Measurements from ENCODE around the gene PELI2. TPM values are rescaled to one million over a fixed set of nuclear protein-coding genes. Genes with fewer than 3 reads are reported as not detected.

Gene PELI2
- total RNA-seq, 2 experiments from 2014 or later = 2.7 to 3.4 TPM

- TF ChIP-seq CTCF (IDR thresholded peaks at IDR 0.05) = no peak
- H3K36me3 Mint-ChIP-seq (ENCODE audit: low read depth) = no peaks in the 10 kb centered on the region
- DNase-seq (no peak), ATAC-seq (no peak)
- no peaks in the 10 kb centered on the region for H3K27me3 Mint-ChIP-seq
- CTCF ChIA-PET = interaction anchor here (1.2 kb wide), 1 partner anchor 577 kb away, joined by 3 read pairs; no protein-coding TSS in a partner anchor
- POLR2A ChIA-PET = interaction anchor here (0.5 kb wide), 1 partner anchor 779 kb away, joined by 3 read pairs; no protein-coding TSS in a partner anchor
- intact Hi-C loops (cut with micrococcal nuclease) = no loop called here
- no peak overlapping the region for H3K4me3 Mint-ChIP-seq
- H3K27ac Mint-ChIP-seq = no peak overlapping the region
- H3K4me1 Mint-ChIP-seq (ENCODE audit: low read depth) = no peaks in the 10 kb centered on the region
- no peaks in the 10 kb centered on the region for H3K9me3 Mint-ChIP-seq
Measured at GRCh38 chr14:56309198-56309597, 191.0 kb downstream of the PELI2 start.

- Mint-ChIP-seq H3K36me3 (ENCODE audit: low read depth) (no peaks in the 10 kb centered on the region), H3K4me1 (ENCODE audit: low read depth) (no peaks in the 10 kb centered on the region), H3K27ac (no peak overlapping the region), H3K27me3 (no peaks in the 10 kb centered on the region), H3K9me3 (peaks cover 3% of the 10 kb centered on the region), H3K4me3 (no peak overlapping the region)
- DNase-seq = no peak
- intact Hi-C loops (cut with micrococcal nuclease) = no loop called here
- no peak for TF ChIP-seq CTCF (IDR thresholded peaks at IDR 0.05)
- CTCF ChIA-PET = no interaction called here
- ATAC-seq = no peak
- POLR2A ChIA-PET = interaction anchor here (0.6 kb wide), 1 partner anchor 162 kb away, joined by 3 read pairs; no protein-coding TSS in a partner anchor
Measured at GRCh38 chr14:56310643-56311042, 192.4 kb downstream of the PELI2 start.

GRCh38 chr14:56313789-56314188 is 195.6 kb downstream of the PELI2 start:
- ChIA-PET POLR2A (interaction anchor here (0.6 kb wide), 1 partner anchor 236 kb away, joined by 3 read pairs; no protein-coding TSS in a partner anchor), CTCF (interaction anchor here (1.2 kb wide), 1 partner anchor 161 kb away, joined by 3 read pairs; no protein-coding TSS in a partner anchor)
- no peaks in the 10 kb centered on the region for H3K36me3 Mint-ChIP-seq (ENCODE audit: low read depth)
- H3K27me3 Mint-ChIP-seq = no peaks in the 10 kb centered on the region
- ATAC-seq (no peak), DNase-seq (no peak)
- H3K9me3 Mint-ChIP-seq = peaks cover 3% of the 10 kb centered on the region
- H3K27ac Mint-ChIP-seq = no peak overlapping the region
- no peak overlapping the region for H3K4me3 Mint-ChIP-seq
- intact Hi-C loops (cut with micrococcal nuclease) = no loop called here
- H3K4me1 Mint-ChIP-seq (ENCODE audit: low read depth) = no peaks in the 10 kb centered on the region
- no peak for TF ChIP-seq CTCF (IDR thresholded peaks at IDR 0.05)

GRCh38 chr14:56318393-56319115 is 200.3 kb downstream of the PELI2 start:
- Mint-ChIP-seq H3K27ac (no peak overlapping the region), H3K36me3 (ENCODE audit: low read depth) (no peaks in the 10 kb centered on the region), H3K4me1 (ENCODE audit: low read depth) (no peaks in the 10 kb centered on the region), H3K27me3 (peaks cover 2% of the 10 kb centered on the region), H3K9me3 (peaks cover 3% of the 10 kb centered on the region), H3K4me3 (no peak overlapping the region)
- no peak for TF ChIP-seq CTCF (IDR thresholded peaks at IDR 0.05)
- ATAC-seq = no peak
- no peak for DNase-seq
- ChIA-PET CTCF (interaction anchor here (0.7 to 0.8 kb wide), 2 partner anchors 21 to 116 kb away, joined by 3 read pairs; no protein-coding TSS in a partner anchor), POLR2A (no interaction called here)
- intact Hi-C loops (cut with micrococcal nuclease) = no loop called here

- POLR2A ChIA-PET = no interaction called here
- CTCF ChIA-PET = no interaction called here
- no peaks in the 10 kb centered on the region for H3K36me3 Mint-ChIP-seq (ENCODE audit: low read depth)
- ATAC-seq = no peak
- H3K4me3 Mint-ChIP-seq = no peak overlapping the region
- no peak overlapping the region for H3K27ac Mint-ChIP-seq
- H3K9me3 Mint-ChIP-seq = no peaks in the 10 kb centered on the region
- no peak for DNase-seq
- no peaks in the 10 kb centered on the region for H3K4me1 Mint-ChIP-seq (ENCODE audit: low read depth)
- peaks cover 2% of the 10 kb centered on the region for H3K27me3 Mint-ChIP-seq
- no peak for TF ChIP-seq CTCF (IDR thresholded peaks at IDR 0.05)
- intact Hi-C loops (cut with micrococcal nuclease) = no loop called here
Measured at GRCh38 chr14:56321861-56322260, 203.7 kb downstream of the PELI2 start.
